RWPE2 (cell line): ENCODE measurements around the gene ZMYM2.

Experiments
- ATAC-seq: fragments of 200-7000 bp; cut with Tn5 transposase; 3 replicates; pipeline ENCODE4 v1.9.1; 2021; ENCODE audit warnings: low read depth
- DNase-seq: peaks from one replicate; pipeline ENCODE4 v3.0.0-alpha.2; 2020; ENCODE audit warnings: low spot score
- H3K27ac ChIP-seq: fragments of 450-650 bp; 2 replicates; pipeline ENCODE4 v1.5.1; 2017; ENCODE audit warnings: mild to moderate bottlenecking; ENCODE audit not compliant: poor library complexity, severe bottlenecking
- H3K27me3 ChIP-seq: fragments of 250-450 bp; sonication (Bioruptor Pico); 2 replicates; pipeline ENCODE4 v1.5.1; 2021; ENCODE audit warnings: mild to moderate bottlenecking, moderate library complexity; ENCODE audit not compliant: insufficient read depth, poor library complexity, severe bottlenecking
- H3K36me3 ChIP-seq: fragments of 250-450 bp; sonication (Bioruptor Pico); 2 replicates; pipeline ENCODE4 v1.5.1; 2020; ENCODE audit warnings: low read depth, mild to moderate bottlenecking, moderate library complexity
- H3K4me1 ChIP-seq: fragments of 250-450 bp; sonication (Bioruptor Pico); 2 replicates; pipeline ENCODE4 v1.5.1; 2021; ENCODE audit warnings: mild to moderate bottlenecking, moderate library complexity; ENCODE audit not compliant: insufficient read depth, poor library complexity, severe bottlenecking
- H3K4me3 ChIP-seq: fragments of 250-450 bp; sonication (Bioruptor Pico); 2 replicates; pipeline ENCODE4 v1.5.1; 2021; ENCODE audit warnings: mild to moderate bottlenecking, moderate library complexity; ENCODE audit not compliant: severe bottlenecking
- H3K9me3 ChIP-seq: fragments of 250-450 bp; sonication (Bioruptor Pico); 2 replicates; pipeline ENCODE4 v1.5.1; 2021; ENCODE audit warnings: mild to moderate bottlenecking, moderate library complexity; ENCODE audit not compliant: severe bottlenecking
- TF ChIP-seq, protein P1 (sequence below): fragments of 450-650 bp; IDR thresholded peaks from one replicate; pipeline ENCODE4 v1.5.1; 2017; ENCODE audit warnings: mild to moderate bottlenecking, moderate library complexity; ENCODE audit not compliant: poor library complexity, severe bottlenecking

The ZMYM2 gene

DNA sequence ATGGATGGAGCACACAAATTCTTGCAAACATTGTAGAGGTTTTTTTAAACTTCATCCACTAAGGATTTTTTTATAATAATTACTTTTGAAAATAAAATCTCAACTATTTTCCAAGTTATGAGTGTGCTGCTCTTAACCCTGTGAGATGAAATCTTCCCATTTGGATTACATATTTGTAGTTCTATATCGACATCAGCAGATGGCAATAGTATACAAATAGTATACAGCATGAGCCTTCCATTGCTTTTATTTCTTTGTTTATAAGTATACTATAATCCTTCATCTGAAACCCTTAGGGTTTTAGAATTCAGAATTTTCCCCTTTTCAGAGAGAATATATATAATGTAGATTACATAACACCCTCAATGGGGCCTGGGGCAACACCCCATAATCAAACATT, 131.8 kb downstream of the ZMYM2 start:
- H3K4me1 ChIP-seq: no peaks in the 10 kb centered on the region

DNA sequence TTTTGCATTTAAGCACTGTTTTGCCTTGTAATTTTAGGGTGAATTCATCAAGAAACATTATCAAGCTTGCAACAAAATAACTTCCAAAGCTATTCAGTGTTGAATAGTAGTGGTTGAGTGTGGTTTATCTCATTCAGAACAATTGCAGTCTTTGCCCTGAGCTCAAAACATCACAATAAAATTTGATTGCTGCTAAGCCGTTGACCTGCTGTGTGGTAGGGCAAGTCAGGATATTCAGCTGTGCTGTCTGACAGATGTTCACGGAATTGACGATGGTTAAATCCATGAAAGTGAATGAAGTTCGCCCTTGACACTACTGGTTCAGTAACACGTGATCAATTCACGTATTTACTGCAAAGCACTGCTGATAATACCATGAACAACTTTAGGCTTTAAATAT, 135.4 kb downstream of the ZMYM2 start:
- no peak overlapping the region for H3K27ac ChIP-seq
- TF ChIP-seq, protein P1, sequence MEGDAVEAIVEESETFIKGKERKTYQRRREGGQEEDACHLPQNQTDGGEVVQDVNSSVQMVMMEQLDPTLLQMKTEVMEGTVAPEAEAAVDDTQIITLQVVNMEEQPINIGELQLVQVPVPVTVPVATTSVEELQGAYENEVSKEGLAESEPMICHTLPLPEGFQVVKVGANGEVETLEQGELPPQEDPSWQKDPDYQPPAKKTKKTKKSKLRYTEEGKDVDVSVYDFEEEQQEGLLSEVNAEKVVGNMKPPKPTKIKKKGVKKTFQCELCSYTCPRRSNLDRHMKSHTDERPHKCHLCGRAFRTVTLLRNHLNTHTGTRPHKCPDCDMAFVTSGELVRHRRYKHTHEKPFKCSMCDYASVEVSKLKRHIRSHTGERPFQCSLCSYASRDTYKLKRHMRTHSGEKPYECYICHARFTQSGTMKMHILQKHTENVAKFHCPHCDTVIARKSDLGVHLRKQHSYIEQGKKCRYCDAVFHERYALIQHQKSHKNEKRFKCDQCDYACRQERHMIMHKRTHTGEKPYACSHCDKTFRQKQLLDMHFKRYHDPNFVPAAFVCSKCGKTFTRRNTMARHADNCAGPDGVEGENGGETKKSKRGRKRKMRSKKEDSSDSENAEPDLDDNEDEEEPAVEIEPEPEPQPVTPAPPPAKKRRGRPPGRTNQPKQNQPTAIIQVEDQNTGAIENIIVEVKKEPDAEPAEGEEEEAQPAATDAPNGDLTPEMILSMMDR: no peak
- DNase-seq: no peak
- 0 out of 2 replicates have a peak, but pooled peaks cover 2% of the 10 kb centered on the region for H3K36me3 ChIP-seq
- H3K4me3 ChIP-seq: no peak overlapping the region
- H3K4me1 ChIP-seq: no peaks in the 10 kb centered on the region
- no peaks in the 10 kb centered on the region for H3K9me3 ChIP-seq
- H3K27me3 ChIP-seq: no peaks in the 10 kb centered on the region
- ATAC-seq: no peak

More for the DNA sequence above, 131.8 kb downstream of the ZMYM2 start:
- H3K9me3 ChIP-seq: no peaks in the 10 kb centered on the region
- DNase-seq: no peak
- H3K4me3 ChIP-seq: no peak overlapping the region
- H3K36me3 ChIP-seq: peaks cover 27% of the 10 kb centered on the region
- no peaks in the 10 kb centered on the region for H3K27me3 ChIP-seq
- H3K27ac ChIP-seq: no peak overlapping the region
- TF ChIP-seq, protein P1: peak; percentile 41
- ATAC-seq: no peak

GRCh38 chr13:20099319-20099718, 140.8 kb downstream of the ZMYM2 start:
- Histone ChIP-seq H3K4me1 (no peaks in the 10 kb centered on the region), H3K27ac (no peak overlapping the region), H3K4me3 (no peak overlapping the region), H3K36me3 (no peaks in the 10 kb centered on the region), H3K27me3 (no peaks in the 10 kb centered on the region), H3K9me3 (no peaks in the 10 kb centered on the region)
- TF ChIP-seq, protein P1: no peak
- no peak for DNase-seq
- no peak for ATAC-seq

DNA sequence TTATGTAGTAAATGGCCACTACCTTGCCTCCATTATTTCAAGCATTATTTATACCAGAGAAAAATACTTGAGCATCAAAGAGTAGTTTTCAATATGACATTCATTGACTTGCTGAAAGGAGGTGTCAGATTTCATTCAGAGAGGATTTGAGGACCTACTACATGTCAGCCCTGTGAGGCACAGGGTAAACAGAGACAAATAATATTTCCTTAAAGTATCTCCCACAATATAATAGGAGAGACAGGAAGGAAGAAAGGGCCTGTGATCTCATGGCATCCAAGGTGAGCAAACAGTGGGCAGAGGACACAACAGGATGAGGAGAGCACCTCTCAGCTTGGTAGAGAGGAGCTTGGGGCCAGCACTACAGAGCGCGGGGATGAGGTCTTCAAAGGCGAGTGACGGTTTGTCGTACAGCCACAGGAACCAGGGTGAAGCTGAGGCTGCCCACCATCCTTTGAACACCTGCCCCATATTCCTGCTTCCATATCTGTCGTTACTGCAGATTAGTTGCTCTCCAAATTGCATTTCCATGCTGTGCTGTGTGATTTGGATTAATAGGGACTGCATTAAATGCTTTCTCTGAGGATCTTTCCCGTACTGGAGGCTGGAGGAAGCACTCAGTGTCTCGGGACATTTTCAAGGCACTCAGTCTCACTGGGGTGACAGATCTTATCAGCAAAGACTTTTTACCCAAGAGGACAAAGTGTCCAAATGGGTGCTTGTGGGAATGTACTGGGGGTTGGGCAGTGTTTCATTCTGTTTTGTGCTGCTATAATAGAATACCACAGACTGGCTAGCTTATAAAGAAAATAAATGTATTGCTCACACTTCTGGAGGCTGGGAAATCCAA, 143.2 kb downstream of the ZMYM2 start:
- no peak overlapping the region for H3K4me3 ChIP-seq
- DNase-seq: no peak
- no peaks in the 10 kb centered on the region for H3K4me1 ChIP-seq
- H3K27ac ChIP-seq: no peak overlapping the region
- no peaks in the 10 kb centered on the region for H3K9me3 ChIP-seq
- TF ChIP-seq, protein P1: no peak
- ATAC-seq: no peak
- H3K36me3 ChIP-seq: no peaks in the 10 kb centered on the region
- no peaks in the 10 kb centered on the region for H3K27me3 ChIP-seq
